GM18526 (cell line): Measurements from ENCODE around the gene MAP4K1.

ENCODE experiments used
- POLR2A ChIP-seq: IDR thresholded peaks from 3 replicates; pipeline ENCODE4 v1.6.1; 2011; ENCODE audit not compliant: insufficient read length; ENCODE audit errors: extremely low read depth

The MAP4K1 gene

DNA sequence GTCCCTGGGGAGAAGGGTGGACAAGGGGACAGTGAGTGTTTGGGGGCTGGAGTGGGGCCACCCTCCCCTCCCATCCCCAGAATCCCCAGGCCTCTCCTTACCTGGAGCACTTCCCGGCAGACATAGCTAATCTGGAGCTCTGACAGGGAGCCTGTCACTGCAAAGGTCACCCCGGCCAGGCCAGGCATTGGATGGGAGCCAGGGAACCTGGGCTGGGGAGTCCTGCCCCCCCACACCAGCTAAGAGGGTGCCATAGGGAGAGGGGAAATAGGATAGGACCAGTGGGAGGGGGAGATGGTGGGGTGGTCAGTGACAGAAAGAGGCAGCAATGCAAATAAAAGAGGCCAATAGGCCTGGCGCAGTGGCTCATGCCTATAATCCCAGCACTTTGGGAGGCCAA is 3.5 kb downstream of the MAP4K1 start:
- TF ChIP-seq POLR2A = no peak

DNA sequence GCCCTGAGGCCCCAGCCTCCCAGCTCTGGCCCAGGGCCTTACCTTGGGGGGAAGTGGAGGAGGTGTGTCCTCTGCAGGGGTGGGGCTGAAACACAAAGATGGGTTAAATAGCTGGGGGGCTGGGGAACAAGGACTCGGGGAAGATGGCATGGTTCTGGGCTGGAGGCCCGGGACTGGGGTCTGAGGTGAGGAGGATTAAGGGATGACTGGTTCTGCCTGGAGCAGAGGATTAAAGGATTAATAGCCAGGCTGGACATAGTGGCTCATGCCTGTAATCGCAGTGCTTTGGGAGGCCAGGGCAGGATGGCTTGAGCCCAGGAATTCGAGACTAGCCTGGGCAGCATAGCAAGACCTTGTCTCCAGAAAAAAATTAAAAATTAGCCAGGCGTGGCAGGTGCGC is 11.6 kb downstream of the MAP4K1 start:
- no peak for TF ChIP-seq POLR2A

DNA sequence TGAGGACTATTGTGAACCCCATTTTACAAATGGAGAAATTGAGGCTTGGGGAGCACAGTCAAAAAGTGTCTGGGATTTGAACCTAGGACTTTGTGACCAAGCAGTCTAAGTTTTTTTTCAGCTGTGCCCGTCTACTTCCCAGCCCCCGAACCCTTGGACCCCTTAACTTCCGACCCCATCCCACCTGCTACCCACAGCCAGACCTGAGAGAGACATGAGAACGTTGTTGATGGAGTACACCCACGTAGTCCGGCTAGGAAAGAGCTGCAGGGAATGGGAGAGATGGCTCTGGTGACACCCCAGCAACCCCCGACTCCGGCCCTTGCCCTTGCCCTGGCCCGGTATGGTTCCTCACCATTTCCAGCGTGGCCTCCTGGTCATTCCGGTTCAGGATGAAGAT is 18.0 kb downstream of the MAP4K1 start:
- no peak for TF ChIP-seq POLR2A

DNA sequence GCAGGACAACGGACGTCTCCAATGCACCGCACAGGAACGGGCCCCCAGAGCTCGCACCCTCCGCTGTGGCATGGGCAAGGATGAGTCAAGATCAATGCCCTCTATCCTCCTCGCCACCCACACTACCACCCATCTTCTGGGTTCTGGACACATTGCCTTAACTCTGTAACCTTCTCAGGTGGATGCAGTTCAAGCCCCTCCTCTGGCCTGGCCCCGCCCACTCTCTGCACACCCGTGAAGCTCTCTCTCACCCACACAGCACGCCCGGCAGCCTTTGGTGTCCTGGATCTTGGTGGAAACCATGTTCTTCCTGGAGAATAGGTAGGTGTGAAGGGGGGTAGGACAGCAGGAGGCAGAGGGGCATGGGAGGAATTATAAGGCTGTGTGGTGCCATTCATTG is 20.7 kb downstream of the MAP4K1 start:
- no peak for TF ChIP-seq POLR2A

DNA sequence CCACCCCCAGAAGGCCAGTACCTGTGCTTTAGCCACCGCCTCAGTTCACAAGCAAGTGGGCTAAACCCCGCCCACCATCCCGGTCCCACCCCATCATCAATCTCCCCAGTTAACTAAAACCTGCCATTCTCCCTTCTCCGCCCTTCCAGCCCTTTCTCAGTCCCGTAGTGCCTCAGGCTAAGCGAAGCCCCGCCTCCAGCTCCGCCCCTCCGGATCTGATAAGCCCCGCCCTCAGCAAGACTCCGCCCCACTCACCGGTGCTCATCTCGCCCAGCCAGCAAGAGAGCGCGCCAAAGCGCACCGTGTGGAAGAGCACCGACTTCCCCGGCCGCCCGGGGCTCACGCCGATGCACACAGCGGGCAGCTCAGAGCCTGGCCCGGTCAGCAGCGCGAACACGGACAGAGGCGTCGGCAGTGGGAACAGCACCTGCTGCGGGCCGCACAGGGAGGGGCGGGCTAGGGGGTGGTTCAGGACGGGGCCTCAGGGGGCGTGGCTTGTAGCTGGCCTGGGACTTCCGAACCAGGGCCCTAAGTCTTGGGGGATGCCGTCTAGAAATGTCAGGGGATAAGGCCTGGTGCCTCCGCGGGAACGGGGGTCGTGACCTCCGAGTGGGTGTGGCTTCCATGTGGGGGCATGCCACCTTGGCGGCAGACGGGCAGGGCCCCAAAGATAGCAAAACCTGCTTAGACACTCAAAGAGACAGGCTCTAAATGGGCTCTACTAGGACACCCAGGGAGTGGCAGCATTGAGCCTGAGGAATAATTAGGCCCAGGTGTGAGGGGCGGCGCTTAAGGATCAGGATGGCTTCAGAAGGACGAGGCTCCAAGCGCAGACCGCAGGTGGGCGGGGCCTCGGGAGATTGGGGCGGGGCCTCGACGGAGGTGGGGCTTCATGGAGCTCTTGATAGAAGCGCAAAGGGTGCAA is 21.4 kb downstream of the MAP4K1 start:
- no peak for TF ChIP-seq POLR2A

DNA sequence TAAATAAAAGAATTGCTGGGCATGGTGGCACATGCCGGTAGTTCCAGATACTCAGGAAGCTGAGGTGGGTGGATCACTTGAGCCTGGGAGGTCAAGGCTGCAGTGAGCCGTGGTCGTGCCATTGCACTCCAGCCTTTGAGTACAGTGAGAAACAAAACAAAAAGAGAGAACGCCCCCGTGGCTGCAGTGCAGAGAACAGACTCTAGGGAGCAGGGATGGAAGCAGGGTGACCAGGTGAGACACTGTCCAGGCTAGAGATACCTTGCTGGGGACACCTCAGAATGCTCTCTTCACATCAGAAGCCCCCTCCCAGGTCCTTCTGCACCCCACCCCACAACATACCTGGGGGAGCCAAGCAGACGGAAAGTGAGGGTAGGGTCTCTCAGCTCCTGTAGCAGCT is 24.8 kb downstream of the MAP4K1 start:
- no peak for TF ChIP-seq POLR2A

DNA sequence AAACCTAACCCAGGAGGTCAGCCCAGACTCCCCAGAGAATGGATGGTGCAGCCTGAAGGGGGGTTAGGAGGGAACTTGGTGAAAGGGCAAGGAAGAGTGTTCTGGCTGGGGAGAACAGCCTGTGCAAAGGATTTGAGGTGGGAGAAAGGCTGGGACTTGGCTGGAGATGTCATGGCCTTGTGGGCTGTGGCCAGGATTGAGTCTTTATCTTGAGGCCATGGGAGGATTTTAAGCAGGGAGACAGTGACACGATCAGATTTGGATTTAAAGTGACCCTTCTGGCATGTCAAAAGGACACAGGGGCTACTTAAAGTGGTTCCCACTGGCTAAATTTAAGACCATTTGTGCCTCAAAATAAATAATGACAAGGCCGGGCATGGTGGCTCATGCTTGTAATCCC is 29.7 kb downstream of the MAP4K1 start:
- no peak for TF ChIP-seq POLR2A

DNA sequence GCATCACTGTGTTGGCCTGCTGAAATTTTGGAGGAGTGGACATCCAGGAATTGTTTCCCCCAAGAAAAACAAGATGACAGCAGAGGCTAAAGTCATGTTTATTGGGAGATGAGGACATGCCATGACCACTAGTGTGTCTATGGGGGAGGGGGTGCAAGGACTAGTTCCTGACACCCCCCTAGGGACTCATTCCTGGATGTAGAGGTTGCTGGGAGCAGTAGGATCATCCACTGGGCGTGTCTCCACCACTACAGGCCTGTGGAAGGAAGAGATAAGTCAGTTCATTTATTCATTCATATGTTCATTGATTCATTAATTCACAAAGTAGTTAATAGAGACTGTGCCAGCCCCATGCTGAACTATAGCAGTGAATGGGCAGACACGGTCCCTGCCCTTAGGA is 30.2 kb downstream of the MAP4K1 start:
- no peak for TF ChIP-seq POLR2A

DNA sequence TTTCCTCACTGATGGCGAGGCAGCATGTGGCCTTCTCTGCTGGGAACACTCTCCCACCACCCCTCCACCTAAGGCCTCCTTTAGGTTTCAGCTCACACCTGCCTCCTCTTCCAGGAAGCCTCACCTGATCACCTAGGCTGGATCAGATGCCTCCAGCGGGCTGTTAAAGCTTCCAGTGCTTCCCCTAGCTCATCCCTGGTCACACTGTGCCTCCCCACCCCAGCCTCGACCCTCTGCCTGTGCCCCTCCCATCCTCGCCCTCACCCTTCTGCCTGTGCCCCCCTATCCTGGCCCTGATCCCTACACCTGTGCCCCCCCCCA is 33.8 kb downstream of the MAP4K1 start:
- no peak for TF ChIP-seq POLR2A

DNA sequence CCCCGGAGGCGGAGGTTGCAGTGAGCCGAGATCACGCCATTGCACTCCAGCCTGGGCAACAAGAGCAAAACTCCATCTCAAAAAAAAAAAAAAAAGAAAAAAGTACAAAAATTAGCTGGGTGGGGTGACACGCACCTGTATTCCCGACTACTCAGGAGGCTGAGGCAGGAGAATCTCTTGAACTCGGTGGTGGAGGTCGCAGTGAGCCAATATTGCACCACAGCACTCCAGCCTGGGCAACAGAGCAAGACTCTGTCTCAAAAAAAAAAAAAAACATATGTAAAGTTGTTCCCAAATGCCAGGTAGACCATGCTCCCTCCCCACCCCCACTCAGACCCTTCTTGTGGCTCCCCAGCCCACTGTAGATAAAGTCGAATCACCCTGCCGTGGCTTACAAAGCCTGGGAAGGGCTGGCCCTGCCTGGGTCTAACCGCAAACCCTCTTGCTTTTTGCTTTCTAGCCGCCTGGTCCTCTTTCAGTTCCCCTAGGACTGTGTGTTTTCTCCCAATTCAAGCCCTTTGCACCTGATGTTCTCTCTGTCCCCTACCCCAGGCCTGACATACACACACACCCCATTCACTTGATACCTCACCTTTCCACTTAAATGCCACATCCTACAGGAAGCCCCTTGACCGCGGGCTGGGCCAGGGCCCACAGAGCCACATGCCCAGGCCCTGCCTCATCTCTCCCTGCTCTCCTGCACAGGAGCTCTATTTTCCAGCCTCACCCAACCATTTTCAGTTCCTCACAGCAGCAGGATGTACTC is 34.4 kb downstream of the MAP4K1 start:
- no peak for TF ChIP-seq POLR2A

DNA sequence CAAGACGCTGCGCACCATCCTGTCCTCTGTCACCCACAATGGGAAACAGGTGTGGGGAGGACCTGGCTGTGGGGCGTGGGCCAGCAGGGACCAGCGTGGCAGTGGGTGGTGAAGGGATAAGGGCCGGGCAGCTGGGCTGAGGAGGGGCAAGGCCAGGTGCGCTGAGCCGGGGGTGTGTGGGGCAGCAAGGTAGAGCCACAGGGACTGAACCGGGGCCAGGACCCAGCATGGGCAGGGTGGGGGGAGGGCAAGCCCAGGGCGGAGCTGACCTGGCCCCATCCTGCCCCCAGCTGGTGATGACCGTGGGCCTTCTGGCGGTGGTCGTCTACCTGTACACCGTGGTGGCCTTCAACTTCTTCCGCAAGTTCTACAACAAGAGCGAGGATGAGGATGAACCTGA is 37.7 kb downstream of the MAP4K1 start:
- TF ChIP-seq POLR2A = no peak

DNA sequence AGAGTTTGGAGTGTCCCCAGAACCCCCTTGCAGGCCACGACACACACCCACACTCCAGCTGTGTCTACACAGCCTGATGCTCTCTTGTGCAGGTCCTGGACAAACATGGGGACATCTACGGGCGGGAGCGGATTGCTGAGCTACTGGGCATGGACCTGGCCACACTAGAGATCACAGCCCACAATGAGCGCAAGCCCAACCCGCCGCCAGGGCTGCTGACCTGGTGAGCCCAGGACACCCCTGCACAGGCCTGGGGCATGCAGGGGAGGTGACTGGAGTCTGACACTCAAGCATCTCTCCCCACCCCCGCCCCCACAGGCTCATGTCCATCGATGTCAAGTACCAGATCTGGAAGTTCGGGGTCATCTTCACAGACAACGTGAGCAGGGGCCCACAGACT is 39.9 kb downstream of the MAP4K1 start:
- TF ChIP-seq POLR2A = no peak

DNA sequence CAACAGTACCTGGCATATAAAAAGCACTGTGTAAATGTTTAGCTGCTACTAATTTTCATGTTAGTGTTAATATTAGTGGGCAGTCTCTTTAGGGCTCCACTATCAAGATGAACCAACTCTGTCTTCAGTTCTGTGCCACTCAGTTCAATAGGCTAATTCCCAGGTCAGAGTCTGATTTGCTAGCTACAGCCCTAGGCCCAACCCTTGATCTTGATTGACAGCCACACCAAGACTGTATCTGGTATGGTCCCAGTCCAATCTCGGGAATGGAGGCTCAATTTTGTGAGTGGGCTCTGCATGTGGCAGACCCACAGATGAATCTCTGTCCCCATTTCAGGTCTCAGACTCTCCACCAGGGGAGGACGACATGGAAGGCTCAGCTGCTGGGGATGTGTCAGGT is 46.1 kb downstream of the MAP4K1 start:
- no peak for TF ChIP-seq POLR2A

DNA sequence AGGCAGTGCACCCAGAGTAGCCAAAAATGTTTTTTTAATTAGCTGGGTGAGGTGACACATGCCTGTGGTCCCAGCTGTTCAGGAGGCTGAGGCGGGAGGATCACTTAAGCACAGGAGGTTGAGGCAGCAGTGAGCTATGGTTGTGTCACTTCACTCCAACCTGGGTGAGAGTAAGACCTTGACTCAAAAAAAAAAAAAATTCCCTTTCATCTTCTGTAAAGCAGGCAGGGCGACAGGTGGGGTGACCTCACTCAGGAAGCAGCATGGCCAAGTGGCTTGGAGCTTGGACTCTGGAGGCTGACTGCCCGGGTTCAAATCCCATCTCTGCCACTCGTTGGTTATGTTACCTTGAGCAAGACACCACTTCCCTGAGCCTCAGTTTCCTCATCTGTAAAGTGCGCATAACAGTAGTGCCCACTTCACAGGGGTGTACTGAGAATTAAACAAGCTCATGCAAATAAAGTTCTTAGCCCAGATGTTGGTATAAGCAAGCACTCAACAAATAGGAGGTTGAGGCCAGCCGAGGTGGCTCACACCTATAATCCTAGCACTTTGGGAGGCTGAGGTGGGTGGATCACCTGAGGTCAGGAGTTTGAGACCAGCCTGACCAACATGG is 48.3 kb downstream of the MAP4K1 start:
- no peak for TF ChIP-seq POLR2A

DNA sequence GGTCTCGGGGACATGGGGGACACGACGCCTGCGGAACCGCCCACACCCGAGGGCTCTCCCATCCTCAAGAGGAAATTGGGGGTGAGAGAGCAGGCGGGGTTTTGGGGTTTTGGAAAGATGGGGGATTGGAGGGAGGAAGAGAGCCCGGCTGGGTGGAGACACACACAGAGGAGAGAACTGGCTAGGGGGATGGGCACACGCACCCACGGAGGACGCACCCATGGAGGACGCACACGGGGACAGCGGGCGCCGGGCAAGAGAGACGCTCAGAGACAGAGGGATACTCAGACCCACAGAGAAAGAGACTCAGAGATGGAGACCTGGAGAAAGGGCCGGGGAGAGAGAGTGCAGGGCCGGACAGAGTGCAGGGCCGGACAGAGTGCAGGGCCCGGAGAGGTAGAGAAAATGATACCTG is 52.1 kb downstream of the MAP4K1 start:
- no peak for TF ChIP-seq POLR2A
